ENCODE measurements around the gene MYORG. TPM values are rescaled to one million over a fixed set of nuclear protein-coding genes. Genes with fewer than 3 reads are reported as not detected.
"Not testable (repeated sequence)": the region's sequence is repeated elsewhere in the genome, so short reads cannot be mapped to it uniquely, and the experiment has no call there.

Gene MYORG
- total and polyA plus RNA-seq, 9 of the 15 experiments (the other 6 are each of a cell fraction or from before 2014, with no cell fraction given), result 0.06 to 0.82 (median 0.18) TPM

DNA sequence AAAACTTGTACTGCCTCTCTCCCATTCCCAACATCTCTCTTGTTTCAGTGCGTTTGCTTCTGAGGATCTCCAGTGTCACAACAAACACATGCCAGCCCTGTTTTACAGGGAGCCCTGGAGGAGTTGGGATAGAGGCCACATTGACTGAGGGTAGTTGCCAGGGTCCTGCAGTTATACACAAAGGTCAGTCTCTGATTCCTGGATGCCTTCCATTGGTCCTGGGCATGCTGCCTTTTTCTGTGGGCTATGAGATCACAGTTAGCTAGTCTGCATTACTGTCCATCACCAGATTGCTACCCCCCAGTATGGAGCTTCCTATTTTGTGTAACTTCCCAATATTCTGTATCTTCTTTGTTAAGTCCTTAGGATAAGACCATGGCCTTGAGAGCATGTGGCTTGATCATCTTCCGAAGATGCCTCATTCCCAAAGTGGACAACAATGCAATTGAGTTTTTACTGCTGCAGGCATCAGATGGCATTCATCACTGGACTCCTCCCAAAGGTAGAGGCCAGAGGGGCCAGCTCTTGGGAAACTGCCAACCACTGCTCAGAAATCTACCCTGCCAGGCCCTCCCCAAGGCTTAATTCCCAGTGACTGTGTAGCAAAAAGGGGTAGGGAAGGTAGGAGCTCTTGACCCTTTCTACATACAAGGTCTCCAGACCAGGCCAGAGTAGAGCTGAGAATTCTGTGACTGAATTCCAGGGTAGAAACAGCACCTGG lies 37.9 kb downstream of the MYORG start:
- H3K9ac ChIP-seq (ENCODE audit: insufficient read depth in 1 of 2, low read depth in 2 of 2, low read length in 2 of 2), result no peak overlapping the region
- no peaks in the 10 kb centered on the region for H3K9me1 ChIP-seq (ENCODE audit: control insufficient read depth, insufficient read depth, low read length)
- H3K4me2 ChIP-seq (ENCODE audit: insufficient read depth, low read length), result no peak overlapping the region
- H3K27ac ChIP-seq (ENCODE audit: extremely low read depth, low read depth, low read length), result no peak overlapping the region
- in situ Hi-C loops (cut with MboI) (no loop called here), intact Hi-C loops (cut with micrococcal nuclease) (no loop called here)
- POLR2A ChIA-PET, result interaction anchor here (0.8 to 0.9 kb wide), 2 partner anchors 8 to 9 kb away, joined by 3 to 4 read pairs; no protein-coding TSS in a partner anchor
- H2AFZ ChIP-seq (ENCODE audit: low read depth, low read length), result no peak overlapping the region
- no peak for ATAC-seq
- TF ChIP-seq CREBBP (IDR thresholded peaks at IDR 0.05; ENCODE audit: low read depth, low read length) (no peak), ARHGAP35 (IDR thresholded peaks at IDR 0.05; ENCODE audit: partially characterized antibody) (no peak), CREM (IDR thresholded peaks at IDR 0.05; ENCODE audit: low read depth) (no peak), ZNF584 (CRISPR knock-in tag; IDR thresholded peaks at IDR 0.05; ENCODE audit: low read depth) (no peak), TSC22D4 (tag; IDR thresholded peaks at IDR 0.05) (no peak), ILF3 (IDR thresholded peaks at IDR 0.05; ENCODE audit: borderline replicate concordance) (no peak), CBFB (CRISPR knock-in tag; IDR thresholded peaks at IDR 0.05) (no peak), ZNF274 (IDR thresholded peaks at IDR 0.05; ENCODE audit: borderline replicate concordance, low read depth, low read length) (no peak), EWSR1 (IDR thresholded peaks at IDR 0.05; ENCODE audit: borderline replicate concordance, low read depth, partially characterized antibody) (no peak), ETV6 (IDR thresholded peaks at IDR 0.05; ENCODE audit: borderline replicate concordance in 1 of 2, low read depth in 2 of 2, low read length in 1 of 2) (no peak), ETV6 (CRISPR knock-in tag; IDR thresholded peaks at IDR 0.05; ENCODE audit: borderline replicate concordance) (no peak), PHTF2 (CRISPR knock-in tag; IDR thresholded peaks at IDR 0.05) (no peak), HBP1 (CRISPR knock-in tag; IDR thresholded peaks at IDR 0.05) (no peak)
- TF ChIP-seq, protein P1, sequence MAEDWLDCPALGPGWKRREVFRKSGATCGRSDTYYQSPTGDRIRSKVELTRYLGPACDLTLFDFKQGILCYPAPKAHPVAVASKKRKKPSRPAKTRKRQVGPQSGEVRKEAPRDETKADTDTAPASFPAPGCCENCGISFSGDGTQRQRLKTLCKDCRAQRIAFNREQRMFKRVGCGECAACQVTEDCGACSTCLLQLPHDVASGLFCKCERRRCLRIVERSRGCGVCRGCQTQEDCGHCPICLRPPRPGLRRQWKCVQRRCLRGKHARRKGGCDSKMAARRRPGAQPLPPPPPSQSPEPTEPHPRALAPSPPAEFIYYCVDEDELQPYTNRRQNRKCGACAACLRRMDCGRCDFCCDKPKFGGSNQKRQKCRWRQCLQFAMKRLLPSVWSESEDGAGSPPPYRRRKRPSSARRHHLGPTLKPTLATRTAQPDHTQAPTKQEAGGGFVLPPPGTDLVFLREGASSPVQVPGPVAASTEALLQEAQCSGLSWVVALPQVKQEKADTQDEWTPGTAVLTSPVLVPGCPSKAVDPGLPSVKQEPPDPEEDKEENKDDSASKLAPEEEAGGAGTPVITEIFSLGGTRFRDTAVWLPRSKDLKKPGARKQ (CRISPR knock-in tag; IDR thresholded peaks at IDR 0.05), result no peak
- BruUV-seq (replicated peaks), result no TSS peak
- H3K9me3 ChIP-seq (replicated peaks; ENCODE audit: control insufficient read depth, insufficient read depth, low read depth, low read length), result no peaks in the 10 kb centered on the region
- no peaks in the 10 kb centered on the region for H3K27me3 ChIP-seq (ENCODE audit: control insufficient read depth in 2 of 2, insufficient read depth in 2 of 2, low read length in 2 of 2)
- 69% methylated on average over 2 of the region's 2 CpGs for WGBS (ENCODE audit: insufficient coverage, low coverage, missing lambda C conversion rate)
- CTCF ChIA-PET (ENCODE audit: low intra/inter-chr PET ratio), result no interaction called here
- no peaks in the 10 kb centered on the region; the same call in 2 of the 3 replicates for H3K79me2 ChIP-seq (ENCODE audit: control insufficient read depth, insufficient read depth, low read length)
- DNase-seq (ENCODE audit: extremely low read depth in 1 of 4, low spot score in 3 of 4), result no peak
- no peaks in the 10 kb centered on the region for H4K20me1 ChIP-seq (replicated peaks; ENCODE audit: control insufficient read depth, insufficient read depth, low read length)
- H3K4me1 ChIP-seq (replicated peaks in 1 of 2; ENCODE audit: control insufficient read depth in 2 of 2, insufficient read depth in 2 of 2, low read length in 2 of 2), result no peaks in the 10 kb centered on the region
- no peak overlapping the region for H3K4me3 ChIP-seq
- FAIRE-seq, result no peak
- H3K36me3 ChIP-seq (ENCODE audit: control insufficient read depth, insufficient read depth, low read length), result peaks cover 17% of the 10 kb centered on the region; the same call in 2 of the 3 replicates

- CTCF ChIA-PET (ENCODE audit: low intra/inter-chr PET ratio), result interaction anchor here (0.6 kb wide), 1 partner anchor 903 kb away, joined by 4 read pairs; no protein-coding TSS in a partner anchor
- not testable (repeated sequence) for BruUV-seq (replicated peaks)
These were observed 38.6 kb downstream of the MYORG start for GRCh38 chr9:34338079-34338478.

More at GRCh38 chr9:34338079-34338478, 38.6 kb downstream of the MYORG start:
- H3K36me3 ChIP-seq (ENCODE audit: control insufficient read depth, insufficient read depth, low read length), result peaks cover 17% of the 10 kb centered on the region; the same call in 2 of the 3 replicates
- FAIRE-seq; H3K9ac ChIP-seq (ENCODE audit: insufficient read depth in 1 of 2, low read depth in 2 of 2, low read length in 2 of 2); ATAC-seq; in situ Hi-C loops (cut with MboI); intact Hi-C loops (cut with micrococcal nuclease); H3K4me1 ChIP-seq (replicated peaks in 1 of 2; ENCODE audit: control insufficient read depth in 2 of 2, insufficient read depth in 2 of 2, low read length in 2 of 2); H3K27ac ChIP-seq (ENCODE audit: extremely low read depth, low read depth, low read length); H2AFZ ChIP-seq (ENCODE audit: low read depth, low read length); H4K20me1 ChIP-seq (replicated peaks; ENCODE audit: control insufficient read depth, insufficient read depth, low read length); DNase-seq (ENCODE audit: extremely low read depth in 1 of 4, low spot score in 3 of 4); H3K4me2 ChIP-seq (ENCODE audit: insufficient read depth, low read length); H3K27me3 ChIP-seq (ENCODE audit: control insufficient read depth in 2 of 2, insufficient read depth in 2 of 2, low read length in 2 of 2); H3K9me1 ChIP-seq (ENCODE audit: control insufficient read depth, insufficient read depth, low read length); POLR2A ChIA-PET; H3K4me3 ChIP-seq; H3K9me3 ChIP-seq (replicated peaks; ENCODE audit: control insufficient read depth, insufficient read depth, low read depth, low read length); H3K79me2 ChIP-seq (ENCODE audit: control insufficient read depth, insufficient read depth, low read length): not testable (repeated sequence)

Measured in K562 (cell line).